ENCODE data around the gene PATL1. TPM values are rescaled to one million over a fixed set of nuclear protein-coding genes. Genes with fewer than 3 reads are reported as not detected.

Gene PATL1, protein sequence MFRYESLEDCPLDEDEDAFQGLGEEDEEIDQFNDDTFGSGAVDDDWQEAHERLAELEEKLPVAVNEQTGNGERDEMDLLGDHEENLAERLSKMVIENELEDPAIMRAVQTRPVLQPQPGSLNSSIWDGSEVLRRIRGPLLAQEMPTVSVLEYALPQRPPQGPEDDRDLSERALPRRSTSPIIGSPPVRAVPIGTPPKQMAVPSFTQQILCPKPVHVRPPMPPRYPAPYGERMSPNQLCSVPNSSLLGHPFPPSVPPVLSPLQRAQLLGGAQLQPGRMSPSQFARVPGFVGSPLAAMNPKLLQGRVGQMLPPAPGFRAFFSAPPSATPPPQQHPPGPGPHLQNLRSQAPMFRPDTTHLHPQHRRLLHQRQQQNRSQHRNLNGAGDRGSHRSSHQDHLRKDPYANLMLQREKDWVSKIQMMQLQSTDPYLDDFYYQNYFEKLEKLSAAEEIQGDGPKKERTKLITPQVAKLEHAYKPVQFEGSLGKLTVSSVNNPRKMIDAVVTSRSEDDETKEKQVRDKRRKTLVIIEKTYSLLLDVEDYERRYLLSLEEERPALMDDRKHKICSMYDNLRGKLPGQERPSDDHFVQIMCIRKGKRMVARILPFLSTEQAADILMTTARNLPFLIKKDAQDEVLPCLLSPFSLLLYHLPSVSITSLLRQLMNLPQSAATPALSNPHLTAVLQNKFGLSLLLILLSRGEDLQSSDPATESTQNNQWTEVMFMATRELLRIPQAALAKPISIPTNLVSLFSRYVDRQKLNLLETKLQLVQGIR
- total RNA-seq: 6.8 and 17.7 TPM in 2 replicates

DNA sequence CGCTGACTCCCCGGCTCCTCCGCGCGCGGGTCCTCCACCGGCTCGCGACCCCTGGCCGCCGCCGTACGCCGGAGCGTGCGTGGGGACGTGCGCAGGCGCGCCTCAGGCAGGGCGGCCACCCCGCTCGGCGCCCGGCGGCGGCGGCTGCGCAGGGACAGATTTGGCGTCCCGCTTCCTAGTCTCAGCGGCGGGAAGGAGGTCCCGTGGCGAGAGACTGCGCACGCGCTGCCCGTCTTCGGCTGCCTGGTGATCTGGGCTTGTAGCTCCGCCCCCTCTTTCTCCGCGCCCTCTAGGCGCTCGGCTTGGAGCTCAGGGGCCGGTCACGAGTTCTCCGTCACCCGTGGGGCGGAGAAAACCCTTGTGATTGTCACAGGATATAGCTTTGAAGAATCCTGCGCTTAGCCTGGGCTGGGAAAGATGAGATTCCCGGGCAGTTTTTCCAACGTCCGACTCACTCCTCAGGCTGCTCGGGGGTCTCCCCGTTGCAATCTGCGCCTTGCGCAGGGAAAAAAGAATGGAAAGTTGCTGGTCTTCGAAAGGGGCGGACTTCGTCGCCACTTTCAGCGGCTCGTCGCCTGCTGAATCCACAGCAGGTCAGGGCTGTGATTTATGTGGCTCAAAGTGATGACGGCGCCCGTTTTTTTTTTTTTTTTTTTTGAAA, at the start of gene PATL1:
TSS of gene PATL1 (minus strand) at position 88 of the 661 bp plus-strand sequence. CDS start 142 bp downstream, outside the sequence.

DNA sequence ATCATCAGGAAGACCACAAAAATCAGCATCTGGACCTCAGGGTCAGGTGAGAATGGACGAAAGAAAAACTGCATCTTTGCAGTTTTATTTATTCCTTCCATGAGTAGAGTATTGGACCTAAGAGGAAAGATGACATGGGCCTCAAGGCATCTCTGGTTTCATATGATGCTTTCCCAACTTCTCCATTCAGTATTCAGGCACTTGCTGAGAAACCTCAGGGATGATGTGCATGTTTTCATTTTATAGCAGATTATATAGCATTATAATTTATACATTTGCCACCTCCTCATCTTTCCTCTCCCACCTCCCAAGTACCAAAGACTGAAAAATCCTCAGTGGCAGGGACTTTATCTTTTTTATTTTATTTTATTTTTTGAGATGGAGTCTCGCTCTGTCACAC, 44.9 kb upstream of the PATL1 start, which contains the start of gene OR10V1:
TSS of gene OR10V1 (minus strand) at position 101 of the 400 bp plus-strand sequence. CDS start at position 101, 0 bp downstream.

DNA sequence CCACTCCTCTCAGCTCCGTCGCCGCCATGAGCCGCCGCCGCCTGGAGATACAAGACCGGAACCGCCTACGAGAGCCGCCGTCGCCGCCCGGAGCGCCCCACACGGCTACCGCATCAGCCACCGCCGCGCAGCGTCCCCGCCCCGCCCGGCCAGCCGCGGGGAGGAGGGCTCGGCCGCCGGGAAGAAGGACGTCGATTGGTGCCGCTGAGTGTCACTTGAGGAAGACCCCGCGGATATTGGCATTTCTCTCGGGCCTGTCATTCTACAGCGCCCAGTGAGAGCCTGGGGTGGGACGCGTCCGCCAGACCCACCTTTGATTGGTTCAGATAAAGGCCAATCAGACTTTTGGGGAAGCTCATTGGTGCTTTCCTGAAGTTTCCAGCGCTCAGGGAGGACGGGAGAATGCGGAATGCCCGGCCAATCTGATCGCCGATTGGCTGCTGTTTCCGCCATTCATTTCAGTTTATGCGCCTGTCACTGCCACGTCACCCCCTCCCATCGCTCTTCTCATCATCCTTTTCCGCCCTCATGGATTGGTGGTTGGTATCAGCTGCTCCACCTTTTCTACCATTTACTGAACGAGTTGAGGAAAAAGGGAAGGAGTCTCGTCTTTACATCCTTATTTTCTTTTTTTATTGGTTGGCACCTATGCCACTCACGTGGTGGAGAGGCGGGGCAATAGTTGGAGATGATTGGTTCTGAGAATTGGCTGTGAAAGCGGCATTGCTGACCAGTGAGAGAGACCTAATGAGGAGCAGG, 53.0 kb downstream of the PATL1 start, which contains the start of gene OSBP:
TSS of gene OSBP (minus strand) at position 138 of the 759 bp plus-strand sequence. CDS start at position 28, 110 bp downstream.

Other genes starting within 250 kb of the PATL1 start
- gene OR5A2, start 242.6 kb downstream of the PATL1 start, total RNA-seq: not detected in 2 replicates
- gene OR5A1, start 232.6 kb downstream of the PATL1 start, total RNA-seq: not detected in 2 replicates
- gene OR4D6, start 212.1 kb downstream of the PATL1 start, total RNA-seq: not detected in 2 replicates
- gene OR4D10, start 195.7 kb downstream of the PATL1 start, total RNA-seq: not detected in 2 replicates
- gene OR4D11, start 165.5 kb downstream of the PATL1 start, total RNA-seq: not detected in 2 replicates
- gene OR4D9, start 157.5 kb downstream of the PATL1 start, total RNA-seq: not detected in 2 replicates
- gene OSBP, start 53.3 kb downstream of the PATL1 start, total RNA-seq: 55.5 and 56.4 TPM in 2 replicates
- not detected in 2 replicates for gene OR10V1, start 44.8 kb upstream of the PATL1 start, total RNA-seq
- 40.0 and 56.0 TPM in 2 replicates for gene STX3, start 86.3 kb upstream of the PATL1 start, total RNA-seq
- gene MRPL16, start 141.7 kb upstream of the PATL1 start, total RNA-seq: 19.5 and 23.1 TPM in 2 replicates
- gene CBLIF, start 176.5 kb upstream of the PATL1 start, total RNA-seq: not detected in 2 replicates
- 0.68 and 22.1 TPM in 2 replicates for gene TCN1, start 197.4 kb upstream of the PATL1 start, total RNA-seq
- not detected in 2 replicates for gene OOSP3, start 209.7 kb upstream of the PATL1 start, total RNA-seq